ENCODE data around the gene OR2G2. TPM values are rescaled to one million over a fixed set of nuclear protein-coding genes. Genes with fewer than 3 reads are reported as not detected.

OR2G2 gene
- total RNA-seq, 1 experiment from 2014 or later, result not detected

- H3F3A ChIP-seq (ENCODE audit: low read length, unreplicated experiment), result no peaks in the 10 kb centered on the region
- H3K9me3 ChIP-seq (ENCODE audit: low read length), result no peaks in the 10 kb centered on the region
- no peaks in the 10 kb centered on the region for H3K79me2 ChIP-seq (ENCODE audit: low read length)
- ChIA-PET POLR2A (ENCODE audit: unreplicated experiment) (no interaction called here), CTCF (no interaction called here)
- TF ChIP-seq EZH2 (IDR thresholded peaks at IDR 0.05; ENCODE audit: low read length, unreplicated experiment) (no peak), CTCF (conservative IDR thresholded peaks at IDR 0.05; ENCODE audit: low read depth, low read length) (no peak)
- BruUV-seq (replicated peaks), result no TSS peak
- no peaks in the 10 kb centered on the region for H3K4me1 ChIP-seq (ENCODE audit: insufficient read depth, low read length)
- no peak overlapping the region for H3K27ac ChIP-seq (ENCODE audit: low read length)
- no peak for ATAC-seq
- peaks cover 19% of the 10 kb centered on the region; the same call in 1 of the 2 replicates for H3K27me3 ChIP-seq (ENCODE audit: low read length)
- H2AFZ ChIP-seq (ENCODE audit: low read length), result no peak overlapping the region
- no peak for DNase-seq
- no peaks in the 10 kb centered on the region for H3K36me3 ChIP-seq (ENCODE audit: low read depth, low read length)
- no peaks in the 10 kb centered on the region for H3K9me2 ChIP-seq (replicated peaks; ENCODE audit: low read length)
- H3K4me2 ChIP-seq (ENCODE audit: low read length), result no peak overlapping the region
- no peak overlapping the region for H3K4me3 ChIP-seq (ENCODE audit: low read length)
- intact Hi-C loops (cut with micrococcal nuclease), result no loop called here
- no peak overlapping the region for H3K9ac ChIP-seq (ENCODE audit: low read length)
- H4K20me1 ChIP-seq (ENCODE audit: low read length), result no peaks in the 10 kb centered on the region
Observed at GRCh38 chr1:247540581-247540980, 47.6 kb upstream of the OR2G2 start.

- DNase-seq (no peak), ATAC-seq (no peak)
- H2AFZ ChIP-seq (ENCODE audit: low read length), result no peak overlapping the region
- H3K36me3 ChIP-seq (ENCODE audit: low read depth, low read length), result no peaks in the 10 kb centered on the region
- intact Hi-C loops (cut with micrococcal nuclease), result no loop called here
- TF ChIP-seq CTCF (conservative IDR thresholded peaks at IDR 0.05; ENCODE audit: low read depth, low read length) (no peak), EZH2phosphoT487 (IDR thresholded peaks at IDR 0.05; ENCODE audit: borderline replicate concordance, low read length) (no peak), EZH2 (IDR thresholded peaks at IDR 0.05; ENCODE audit: low read length, unreplicated experiment) (no peak)
- no peaks in the 10 kb centered on the region for H3K9me2 ChIP-seq (replicated peaks; ENCODE audit: low read length)
- no peaks in the 10 kb centered on the region for H3K4me1 ChIP-seq (ENCODE audit: insufficient read depth, low read length)
- no peak overlapping the region for H3K4me3 ChIP-seq (ENCODE audit: low read length)
- H3K27ac ChIP-seq (ENCODE audit: low read length), result no peak overlapping the region
- H3K27me3 ChIP-seq (ENCODE audit: low read length), result peaks cover 23% of the 10 kb centered on the region; the same call in 1 of the 2 replicates
- no peaks in the 10 kb centered on the region for H3F3A ChIP-seq (ENCODE audit: low read length, unreplicated experiment)
- H3K4me2 ChIP-seq (ENCODE audit: low read length), result no peak overlapping the region
- no TSS peak for BruUV-seq (replicated peaks)
- CTCF ChIA-PET, result no interaction called here
- POLR2A ChIA-PET (ENCODE audit: unreplicated experiment), result interaction anchor here (0.6 kb wide), 1 partner anchor 19 kb away, joined by 8 read pairs; no protein-coding TSS in a partner anchor
- H3K79me2 ChIP-seq (ENCODE audit: low read length), result no peaks in the 10 kb centered on the region
- no peaks in the 10 kb centered on the region for H4K20me1 ChIP-seq (ENCODE audit: low read length)
- H3K9ac ChIP-seq (ENCODE audit: low read length), result no peak overlapping the region
- no peaks in the 10 kb centered on the region for H3K9me3 ChIP-seq (ENCODE audit: low read length)
Observed at GRCh38 chr1:247542811-247543210, 45.3 kb upstream of the OR2G2 start.

- Histone ChIP-seq H3K79me2 (ENCODE audit: low read length) (no peaks in the 10 kb centered on the region), H3K4me1 (ENCODE audit: insufficient read depth, low read length) (peaks cover 11% of the 10 kb centered on the region; the same call in 1 of the 2 replicates), H3K27me3 (ENCODE audit: low read length) (peaks cover 27% of the 10 kb centered on the region; the same call in 1 of the 2 replicates), H3K36me3 (ENCODE audit: low read depth, low read length) (no peaks in the 10 kb centered on the region), H3K9me2 (replicated peaks; ENCODE audit: low read length) (no peaks in the 10 kb centered on the region), H3F3A (ENCODE audit: low read length, unreplicated experiment) (no peaks in the 10 kb centered on the region), H3K27ac (ENCODE audit: low read length) (no peak overlapping the region), H3K4me3 (ENCODE audit: low read length) (no peak overlapping the region), H2AFZ (ENCODE audit: low read length) (no peak overlapping the region), H3K9ac (ENCODE audit: low read length) (no peak overlapping the region), H4K20me1 (ENCODE audit: low read length) (no peaks in the 10 kb centered on the region), H3K9me3 (ENCODE audit: low read length) (no peaks in the 10 kb centered on the region), H3K4me2 (ENCODE audit: low read length) (no peak overlapping the region)
- intact Hi-C loops (cut with micrococcal nuclease), result no loop called here
- ChIA-PET POLR2A (ENCODE audit: unreplicated experiment) (no interaction called here), CTCF (no interaction called here)
- TF ChIP-seq EZH2 (IDR thresholded peaks at IDR 0.05; ENCODE audit: low read length, unreplicated experiment) (no peak), CTCF (conservative IDR thresholded peaks at IDR 0.05; ENCODE audit: low read depth, low read length) (no peak), EZH2phosphoT487 (IDR thresholded peaks at IDR 0.05; ENCODE audit: borderline replicate concordance, low read length) (no peak)
- BruUV-seq (replicated peaks), result no TSS peak
- no peak for DNase-seq
- ATAC-seq, result no peak
Observed at GRCh38 chr1:247548092-247548491, 40.1 kb upstream of the OR2G2 start.

All from PC-3 (cell line).